ENCODE measurements around the gene DLG2.

- TF ChIP-seq CTCF (IDR thresholded peaks at IDR 0.05) (no peak), POLR2A (IDR thresholded peaks at IDR 0.05) (no peak)
Observed at GRCh38 chr11:84544566-84544965, 1082.6 kb downstream of the DLG2 start.
